Colonic mucosa (tissue), 4 donors: ENCODE measurements around the gene SLC25A13. TPM values are rescaled to one million over a fixed set of nuclear protein-coding genes. Genes with fewer than 3 reads are reported as not detected.

Experiments
- DNase-seq: peaks from one replicate; pipeline ENCODE4 v3.0.0-alpha.2; 2020
- H3K27ac ChIP-seq: fragments of 200-600 bp; one replicate; pipeline ENCODE4 v1.8.0; 2021
- H3K27me3 ChIP-seq: fragments of 200-600 bp; one replicate; pipeline ENCODE4 v1.8.0; 2021
- H3K36me3 ChIP-seq: fragments of 200-600 bp; one replicate; pipeline ENCODE4 v1.8.0; 2021
- H3K4me1 ChIP-seq: fragments of 200-600 bp; one replicate; pipeline ENCODE4 v1.8.0; 2021; ENCODE audit warnings: mild to moderate bottlenecking
- H3K4me3 ChIP-seq: fragments of 200-600 bp; one replicate; pipeline ENCODE4 v1.8.0; 2021
- H3K9ac ChIP-seq, 2 donors: one replicate each; pipeline ENCODE4 v1.7.0; 2013; ENCODE audit warnings: control low read depth in 2 of 2, low read depth in 2 of 2, low read length in 2 of 2
- H3K9me3 ChIP-seq: fragments of 200-600 bp; one replicate; pipeline ENCODE4 v1.8.0; 2021
- CTCF ChIP-seq: fragments of 200-600 bp; IDR thresholded peaks from one replicate; pipeline ENCODE4 v1.8.0; 2022; ENCODE audit warnings: antibody characterized with exemption, mild to moderate bottlenecking
- intact Hi-C: fragments of 100-400 bp; cut with DNase I; formaldehyde crosslinking; loops from one replicate; pipeline ENCODE4 v1.14.1; 2022
- total RNA-seq, 2 donors: library from RNA; stranded (reverse); fragmentation: NEBNext Ultra II Directional in 1 of 2; extraction: Animal tissue kit (Norgen Biotek cat#: 25700) in 1 of 2; gene quantifications; one replicate each; pipeline ENCODE4 v1.2.1, GENCODE V29; 2021
- donor health status: healthy.
- donor health status: DM: no; HTN: no; CAD: no.
- donor health status: DM: no; HTN: no; CAD: no.

SLC25A13 gene
- total RNA-seq, 2 donors from 2014 or later = 36.4 to 45.2 TPM

- Histone ChIP-seq H3K27ac (no peak overlapping the region), H3K4me3 (no peak overlapping the region), H3K27me3 (no peaks in the 10 kb centered on the region), H3K9ac (no peak overlapping the region), H3K9me3 (no peaks in the 10 kb centered on the region), H3K36me3 (no peaks in the 10 kb centered on the region), H3K4me1 (no peaks in the 10 kb centered on the region)
- intact Hi-C loops = no loop called here
- no peak for TF ChIP-seq CTCF
- DNase-seq = no peak
Measured at GRCh38 chr7:96284835-96285234, 37.1 kb downstream of the SLC25A13 start.

GRCh38 chr7:96284240-96284639 lies 37.7 kb downstream of the SLC25A13 start:
- intact Hi-C loops = no loop called here
- Histone ChIP-seq H3K9me3 (no peaks in the 10 kb centered on the region), H3K27ac (no peak overlapping the region), H3K4me3 (no peak overlapping the region), H3K36me3 (no peaks in the 10 kb centered on the region), H3K4me1 (no peaks in the 10 kb centered on the region), H3K27me3 (no peaks in the 10 kb centered on the region), H3K9ac (no peak overlapping the region)
- no peak for TF ChIP-seq CTCF
- no peak for DNase-seq

- Histone ChIP-seq H3K27ac (no peak overlapping the region), H3K27me3 (no peaks in the 10 kb centered on the region), H3K4me1 (no peaks in the 10 kb centered on the region), H3K4me3 (no peak overlapping the region), H3K9me3 (no peaks in the 10 kb centered on the region), H3K36me3 (no peaks in the 10 kb centered on the region), H3K9ac (no peak overlapping the region)
- intact Hi-C loops = no loop called here
- TF ChIP-seq CTCF = no peak
- no peak for DNase-seq
Measured at GRCh38 chr7:96282835-96283234, 39.1 kb downstream of the SLC25A13 start.

GRCh38 chr7:96277921-96278320 lies 44.0 kb downstream of the SLC25A13 start:
- Histone ChIP-seq H3K9ac (no peak overlapping the region), H3K9me3 (no peaks in the 10 kb centered on the region), H3K4me3 (no peak overlapping the region), H3K4me1 (no peaks in the 10 kb centered on the region), H3K27me3 (no peaks in the 10 kb centered on the region), H3K36me3 (no peaks in the 10 kb centered on the region), H3K27ac (no peak overlapping the region)
- DNase-seq = no peak
- intact Hi-C loops = no loop called here
- no peak for TF ChIP-seq CTCF

GRCh38 chr7:96276019-96276418 lies 45.9 kb downstream of the SLC25A13 start:
- Histone ChIP-seq H3K9ac (no peak overlapping the region), H3K4me3 (no peak overlapping the region), H3K27ac (no peak overlapping the region), H3K36me3 (no peaks in the 10 kb centered on the region), H3K4me1 (no peaks in the 10 kb centered on the region), H3K9me3 (no peaks in the 10 kb centered on the region), H3K27me3 (no peaks in the 10 kb centered on the region)
- no peak for TF ChIP-seq CTCF
- DNase-seq = no peak
- intact Hi-C loops = no loop called here

- intact Hi-C loops = no loop called here
- Histone ChIP-seq H3K9me3 (no peaks in the 10 kb centered on the region), H3K36me3 (no peaks in the 10 kb centered on the region), H3K4me3 (no peak overlapping the region), H3K27ac (no peak overlapping the region), H3K27me3 (no peaks in the 10 kb centered on the region), H3K4me1 (no peaks in the 10 kb centered on the region), H3K9ac (no peak overlapping the region)
- TF ChIP-seq CTCF = no peak
- no peak for DNase-seq
Measured at GRCh38 chr7:96273716-96274115, 48.2 kb downstream of the SLC25A13 start.
